Prostate gland (tissue), 2 donors: ENCODE measurements around the gene NRXN3. TPM values are rescaled to one million over a fixed set of nuclear protein-coding genes. Genes with fewer than 3 reads are reported as not detected.

Source experiments
- DNase-seq: peaks from one replicate; pipeline ENCODE4 v3.0.0-alpha.2; 2019; ENCODE audit warnings: low spot score
- H3K27ac ChIP-seq, 2 donors: fragments of 200-600 bp; sonication (generic); 2 replicates each; pipeline ENCODE4 v1.5.1; 2017 to 2019
- H3K27me3 ChIP-seq: fragments of 200-600 bp; sonication (generic); replicated peaks from 2 replicates; pipeline ENCODE4 v1.5.1; 2019; ENCODE audit not compliant: insufficient read depth
- H3K36me3 ChIP-seq, 2 donors: fragments of 200-600 bp; sonication (generic); 1 replicate in 1 of 2; 2 replicates in 1 of 2; pipeline versions ENCODE4 v1.5.1 to v1.8.1; 2017 to 2019
- H3K4me1 ChIP-seq: fragments of 200-600 bp; sonication (generic); replicated peaks from 2 replicates; pipeline ENCODE4 v1.5.1; 2019
- H3K4me3 ChIP-seq, 2 donors: fragments of 200-600 bp; sonication (generic); 2 replicates each; pipeline ENCODE4 v1.5.1; 2017 to 2019
- H3K9me3 ChIP-seq: fragments of 200-600 bp; sonication (generic); 2 replicates; pipeline ENCODE4 v1.5.1; 2017
- CTCF ChIP-seq, 4 experiments: fragments of 200-600 bp in 2 of 4; fragments of 450-650 bp in 2 of 4; sonication (generic) in 2 of 4; IDR thresholded peaks; 1 replicate in 3 of 4; 2 replicates in 1 of 4; pipeline ENCODE4 v1.5.1; 2016 to 2019; ENCODE audit warnings: antibody characterized with exemption in 4 of 4, mild to moderate bottlenecking in 2 of 4, moderate library complexity in 2 of 4
- POLR2A ChIP-seq: fragments of 450-650 bp; IDR thresholded peaks from one replicate; pipeline ENCODE4 v1.6.1; 2016; ENCODE audit warnings: antibody characterized with exemption, mild to moderate bottlenecking
- POLR2AphosphoS5 ChIP-seq: sonication (generic); formaldehyde crosslinking; IDR thresholded peaks from one replicate; pipeline ENCODE4 v1.6.1; 2017; ENCODE audit warnings: antibody characterized with exemption
- WGBS: methylation state at CpG from one replicate; pipeline ENCODE4 v1.1.5; 2018; 5-methylcytosine and 5-hydroxymethylcytosine counted together
- intact Hi-C: fragments of 100-400 bp; cut with DNase I; formaldehyde crosslinking; loops from one replicate; pipeline ENCODE4 v1.14.2; 2022
- total RNA-seq, 2 donors: library from RNA; depleted of rRNA; stranded (reverse); fragments of >200 nt; gene quantifications; one replicate each; pipeline ENCODE4 v1.1.0, GENCODE V29; 2016

The NRXN3 gene
- total RNA-seq, 2 donors from 2014 or later = 6.6 to 8.2 TPM

- TF ChIP-seq CTCF (IDR thresholded peaks at IDR 0.05) = no peak
- TF ChIP-seq POLR2AphosphoS5 = no peak
- no peak for TF ChIP-seq POLR2A
- Histone ChIP-seq H3K36me3 (no peaks in the 10 kb centered on the region), H3K9me3 (no peaks in the 10 kb centered on the region), H3K4me3 (no peak overlapping the region), H3K27me3 (no peaks in the 10 kb centered on the region), H3K4me1 (peaks cover 8% of the 10 kb centered on the region), H3K27ac (no peak overlapping the region)
- no peak for DNase-seq
- intact Hi-C loops = no loop called here
- 80% methylated on average over 3 of the region's 3 CpGs for WGBS
Observed at GRCh38 chr14:78316786-78317185, 146.6 kb downstream of the NRXN3 start.

- 75% methylated on average over 2 of the region's 2 CpGs for WGBS
- no peak overlapping the region for H3K27ac ChIP-seq
- TF ChIP-seq POLR2A (no peak), CTCF (IDR thresholded peaks at IDR 0.05) (no peak), POLR2AphosphoS5 (no peak)
- H3K9me3 ChIP-seq = no peaks in the 10 kb centered on the region
- intact Hi-C loops = no loop called here
- H3K36me3 ChIP-seq = no peaks in the 10 kb centered on the region
- DNase-seq = no peak
- H3K4me3 ChIP-seq = no peak overlapping the region
- peaks cover 8% of the 10 kb centered on the region for H3K4me1 ChIP-seq
- H3K27me3 ChIP-seq = no peaks in the 10 kb centered on the region
Observed at GRCh38 chr14:78319406-78319805, 149.2 kb downstream of the NRXN3 start.

- DNase-seq = peak; percentile 79
- peaks cover 8% of the 10 kb centered on the region for H3K4me1 ChIP-seq
- H3K27me3 ChIP-seq = no peaks in the 10 kb centered on the region
- TF ChIP-seq CTCF (IDR thresholded peaks at IDR 0.05) (no peak), POLR2A (no peak), POLR2AphosphoS5 (peak; percentile 82)
- no peaks in the 10 kb centered on the region for H3K36me3 ChIP-seq
- H3K9me3 ChIP-seq = no peaks in the 10 kb centered on the region
- intact Hi-C loops = no loop called here
- H3K27ac ChIP-seq = no peak overlapping the region
- WGBS = 28% methylated on average over 12 of the region's 12 CpGs
- H3K4me3 ChIP-seq = no peak overlapping the region
Observed at GRCh38 chr14:78319887-78320635, 149.9 kb downstream of the NRXN3 start.

- TF ChIP-seq POLR2AphosphoS5 (peak; percentile 44), CTCF (IDR thresholded peaks at IDR 0.05) (no peak)
- H3K27me3 ChIP-seq = no peaks in the 10 kb centered on the region
- intact Hi-C loops = no loop called here
- H3K4me1 ChIP-seq = peaks cover 8% of the 10 kb centered on the region
- no peak overlapping the region for H3K27ac ChIP-seq
- H3K4me3 ChIP-seq = no peak overlapping the region
- DNase-seq = no peak
- no peaks in the 10 kb centered on the region for H3K9me3 ChIP-seq
- 56% methylated on average over 1 of the region's 1 CpG for WGBS
- no peaks in the 10 kb centered on the region for H3K36me3 ChIP-seq
Observed at GRCh38 chr14:78324353-78324752, 154.2 kb downstream of the NRXN3 start.

GRCh38 chr14:78325911-78326310 lies 155.7 kb downstream of the NRXN3 start:
- intact Hi-C loops = no loop called here
- H3K4me1 ChIP-seq = no peaks in the 10 kb centered on the region

More at GRCh38 chr14:78325911-78326310, 155.7 kb downstream of the NRXN3 start:
- WGBS = 69% methylated on average over 2 of the region's 2 CpGs
- no peak overlapping the region for H3K4me3 ChIP-seq
- TF ChIP-seq POLR2AphosphoS5 (no peak), POLR2A (no peak), CTCF (IDR thresholded peaks at IDR 0.05) (no peak)
- H3K36me3 ChIP-seq = no peaks in the 10 kb centered on the region
- H3K27me3 ChIP-seq = no peaks in the 10 kb centered on the region
- H3K9me3 ChIP-seq = no peaks in the 10 kb centered on the region
- no peak for DNase-seq
- no peak overlapping the region for H3K27ac ChIP-seq
